Measurements from ENCODE around the gene KRT9.

- TF ChIP-seq CTCF (conservative IDR thresholded peaks at IDR 0.05; ENCODE audit: low read depth, low read length) (no peak), EZH2 (IDR thresholded peaks at IDR 0.05; ENCODE audit: borderline replicate concordance, low read depth, low read length, poor library complexity, severe bottlenecking) (no peak)
These were observed 15.6 kb downstream of the KRT9 start for GRCh38 chr17:41556306-41556705.
